Parathyroid adenoma (tissue), 2 donors: ENCODE results near the gene SP140L.

Experiments used
- H2AFZ ChIP-seq: fragments of 300-600 bp; sonication (generic); one replicate; pipeline ENCODE4 v1.7.0; 2017; ENCODE audit warnings: antibody characterized with exemption, mild to moderate bottlenecking
- H3K27ac ChIP-seq: fragments of 300-600 bp; sonication (generic); one replicate; pipeline ENCODE4 v1.7.0; 2017
- H3K27me3 ChIP-seq: fragments of 300-600 bp; sonication (generic); one replicate; pipeline ENCODE4 v1.7.0; 2017; ENCODE audit warnings: low read length; ENCODE audit not compliant: control insufficient read depth, insufficient read depth
- H3K36me3 ChIP-seq: fragments of 300-600 bp; sonication (generic); one replicate; pipeline ENCODE4 v1.7.0; 2017; ENCODE audit warnings: low read length; ENCODE audit not compliant: control insufficient read depth, insufficient read depth
- H3K4me1 ChIP-seq: fragments of 300-600 bp; sonication (generic); one replicate; pipeline ENCODE4 v1.7.0; 2017; ENCODE audit warnings: control low read depth
- H3K4me2 ChIP-seq: fragments of 300-600 bp; sonication (generic); one replicate; pipeline ENCODE4 v1.7.0; 2017; ENCODE audit warnings: low read length
- H3K4me3 ChIP-seq: fragments of 300-600 bp; sonication (generic); one replicate; pipeline ENCODE4 v1.7.0; 2017; ENCODE audit warnings: low read depth, low read length
- H3K79me2 ChIP-seq: fragments of 300-600 bp; sonication (generic); one replicate; pipeline ENCODE4 v1.7.0; 2017; ENCODE audit warnings: control low read depth
- H3K9ac ChIP-seq: fragments of 300-600 bp; sonication (generic); one replicate; pipeline ENCODE4 v1.7.0; 2017; ENCODE audit warnings: mild to moderate bottlenecking
- H3K9me3 ChIP-seq: fragments of 300-600 bp; sonication (generic); one replicate; pipeline ENCODE4 v1.7.0; 2017; ENCODE audit warnings: low read length; ENCODE audit not compliant: control insufficient read depth
- CTCF ChIP-seq: fragments of 300-600 bp; sonication (generic); IDR thresholded peaks from one replicate; pipeline ENCODE4 v1.7.0; 2017; ENCODE audit warnings: antibody characterized with exemption, mild to moderate bottlenecking
- donor health status: primary hyperparathyroidism.

SP140L gene

GRCh38 chr2:230417436-230417835 is 90.4 kb downstream of the SP140L start:
- Histone ChIP-seq H3K9ac (no peak overlapping the region), H3K9me3 (no peaks in the 10 kb centered on the region), H3K4me3 (no peak overlapping the region), H3K36me3 (no peaks in the 10 kb centered on the region), H3K27ac (no peak overlapping the region), H2AFZ (no peak overlapping the region), H3K27me3 (no peaks in the 10 kb centered on the region), H3K79me2 (no peaks in the 10 kb centered on the region), H3K4me2 (peak overlapping the region; percentile 14), H3K4me1 (peaks cover 7% of the 10 kb centered on the region)
- TF ChIP-seq CTCF, result no peak

GRCh38 chr2:230418341-230419016 is 91.5 kb downstream of the SP140L start:
- H3K27ac ChIP-seq, result no peak overlapping the region
- no peak overlapping the region for H3K4me3 ChIP-seq

GRCh38 chr2:230419181-230419580 is 92.2 kb downstream of the SP140L start:
- Histone ChIP-seq H3K36me3 (no peaks in the 10 kb centered on the region), H3K9me3 (no peaks in the 10 kb centered on the region), H3K9ac (no peak overlapping the region), H2AFZ (no peak overlapping the region), H3K79me2 (no peaks in the 10 kb centered on the region), H3K27me3 (no peaks in the 10 kb centered on the region), H3K4me2 (no peak overlapping the region), H3K27ac (no peak overlapping the region), H3K4me1 (peaks cover 7% of the 10 kb centered on the region), H3K4me3 (no peak overlapping the region)
- TF ChIP-seq CTCF, result no peak

More at GRCh38 chr2:230418341-230419016, 91.5 kb downstream of the SP140L start:
- Histone ChIP-seq H3K9me3 (no peaks in the 10 kb centered on the region), H2AFZ (no peak overlapping the region), H3K4me1 (peaks cover 7% of the 10 kb centered on the region), H3K9ac (no peak overlapping the region), H3K36me3 (no peaks in the 10 kb centered on the region), H3K79me2 (no peaks in the 10 kb centered on the region), H3K27me3 (no peaks in the 10 kb centered on the region), H3K4me2 (peak overlapping the region; percentile 6)
- no peak for TF ChIP-seq CTCF

- H3K27me3 ChIP-seq, result no peaks in the 10 kb centered on the region
- no peak overlapping the region for H3K27ac ChIP-seq
- H3K4me1 ChIP-seq, result no peaks in the 10 kb centered on the region
- H3K4me3 ChIP-seq, result no peak overlapping the region
- H2AFZ ChIP-seq, result no peak overlapping the region
- H3K9ac ChIP-seq, result no peak overlapping the region
- no peaks in the 10 kb centered on the region for H3K79me2 ChIP-seq
- no peaks in the 10 kb centered on the region for H3K9me3 ChIP-seq
- no peak overlapping the region for H3K4me2 ChIP-seq
- no peaks in the 10 kb centered on the region for H3K36me3 ChIP-seq
- TF ChIP-seq CTCF, result no peak
Observed at GRCh38 chr2:230422149-230422548, 95.2 kb downstream of the SP140L start.

- Histone ChIP-seq H3K4me1 (no peaks in the 10 kb centered on the region), H3K36me3 (no peaks in the 10 kb centered on the region), H3K79me2 (no peaks in the 10 kb centered on the region), H3K4me3 (no peak overlapping the region), H3K4me2 (no peak overlapping the region), H3K27ac (no peak overlapping the region), H3K9ac (no peak overlapping the region), H3K9me3 (no peaks in the 10 kb centered on the region), H2AFZ (no peak overlapping the region), H3K27me3 (no peaks in the 10 kb centered on the region)
- no peak for TF ChIP-seq CTCF
Observed at GRCh38 chr2:230423851-230424458, 97.0 kb downstream of the SP140L start.
